DND-41 (cell line): ENCODE measurements around the gene ATP2B1.

ENCODE experiments used
- ATAC-seq: fragments of 200-7000 bp; cut with Tn5 transposase; 3 replicates; pipeline ENCODE4 v1.9.1; 2021; ENCODE audit warnings: low read depth; ENCODE audit not compliant: insufficient read depth
- DNase-seq: peaks from one replicate; pipeline ENCODE4 v3.0.0-alpha.2; 2020
- H2AFZ ChIP-seq: 2 replicates; pipeline ENCODE4 v1.6.0; 2012; ENCODE audit warnings: low read depth, low read length
- H3K27ac ChIP-seq: 2 replicates; pipeline ENCODE4 v1.5.1; 2012; ENCODE audit warnings: low read length, inconsistent platforms
- H3K27me3 ChIP-seq: fragments of 200-600 bp; sonication (generic); 2 replicates; pipeline ENCODE4 v1.6.0; 2012; ENCODE audit warnings: low read length, mild to moderate bottlenecking, inconsistent platforms; ENCODE audit not compliant: insufficient read depth, poor library complexity
- H3K36me3 ChIP-seq: 2 replicates; pipeline ENCODE4 v1.5.1; 2012; ENCODE audit warnings: low read length, inconsistent platforms; ENCODE audit not compliant: insufficient read depth
- H3K4me1 ChIP-seq: 2 replicates; pipeline ENCODE4 v1.5.1; 2012; ENCODE audit warnings: mild to moderate bottlenecking, low read length; ENCODE audit not compliant: insufficient read depth
- H3K4me2 ChIP-seq: 2 replicates; pipeline ENCODE4 v1.6.0; 2012; ENCODE audit warnings: mild to moderate bottlenecking, moderate library complexity, low read length, inconsistent platforms; ENCODE audit not compliant: insufficient read depth
- H3K4me3 ChIP-seq, 2 experiments: fragments of 200-600 bp in 1 of 2; shearing (Covaris generic) in 1 of 2; 2 replicates each; pipeline ENCODE4 v1.5.1; 2012 to 2016; ENCODE audit warnings: inconsistent platforms in 2 of 2, low read length in 2 of 2, mild to moderate bottlenecking in 2 of 2, low read depth in 1 of 2, moderate library complexity in 1 of 2
- H3K79me2 ChIP-seq: 2 replicates; pipeline ENCODE4 v1.6.0; 2012; ENCODE audit warnings: low read length, inconsistent platforms; ENCODE audit not compliant: insufficient read depth
- H3K9ac ChIP-seq: 2 replicates; pipeline ENCODE4 v1.6.0; 2012; ENCODE audit warnings: low read depth, mild to moderate bottlenecking, inconsistent platforms, low read length, moderate library complexity
- H3K9me3 ChIP-seq: 2 replicates; pipeline ENCODE4 v1.5.1; 2012; ENCODE audit warnings: low read length, moderate library complexity, mild to moderate bottlenecking, inconsistent platforms; ENCODE audit not compliant: insufficient read depth, severe bottlenecking
- H4K20me1 ChIP-seq: 2 replicates; pipeline ENCODE4 v1.6.0; 2012; ENCODE audit warnings: low read length; ENCODE audit not compliant: insufficient read depth
- CTCF ChIP-seq: IDR thresholded peaks from 2 replicates; pipeline ENCODE4 v1.5.1; 2012; ENCODE audit warnings: borderline replicate concordance, low read length, moderate library complexity, mild to moderate bottlenecking; ENCODE audit not compliant: poor library complexity, severe bottlenecking; ENCODE audit errors: extremely low read depth
- EZH2 ChIP-seq: IDR thresholded peaks from 3 replicates; pipeline ENCODE4 v1.6.1; 2012; ENCODE audit warnings: borderline replicate concordance, low read depth, mild to moderate bottlenecking, moderate library complexity, low read length, inconsistent platforms; ENCODE audit not compliant: severe bottlenecking

The ATP2B1 gene

DNA sequence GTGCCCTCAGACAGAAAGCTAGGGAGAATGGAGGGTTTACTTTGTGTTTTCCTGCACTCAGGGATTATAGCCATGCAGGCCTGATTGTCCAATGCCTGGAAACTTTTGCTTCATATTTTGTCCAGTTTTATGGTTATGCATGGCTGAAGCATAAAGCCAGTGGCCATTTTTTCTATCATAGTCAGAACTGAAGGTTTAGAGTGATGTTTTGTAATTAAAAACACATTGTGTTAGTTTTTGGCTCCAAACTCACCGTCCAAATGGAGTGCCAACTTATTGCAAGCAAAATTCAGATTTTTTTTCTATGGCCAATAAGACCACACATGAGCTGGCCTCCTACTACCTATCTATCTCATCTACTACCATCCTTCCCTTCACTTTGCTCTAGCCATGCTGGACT is 40.2 kb upstream of the ATP2B1 start:
- Histone ChIP-seq H3K79me2 (no peaks in the 10 kb centered on the region), H4K20me1 (no peaks in the 10 kb centered on the region), H3K9me3 (no peaks in the 10 kb centered on the region), H3K4me1 (peaks cover 16% of the 10 kb centered on the region), H3K27ac (no peak overlapping the region), H3K4me3 (no peak overlapping the region), H3K9ac (no peak overlapping the region), H3K4me2 (no peak overlapping the region), H3K27me3 (no peaks in the 10 kb centered on the region), H3K36me3 (no peaks in the 10 kb centered on the region), H2AFZ (no peak overlapping the region)
- TF ChIP-seq EZH2 (no peak), CTCF (no peak)
- no peak for ATAC-seq
- DNase-seq = no peak

DNA sequence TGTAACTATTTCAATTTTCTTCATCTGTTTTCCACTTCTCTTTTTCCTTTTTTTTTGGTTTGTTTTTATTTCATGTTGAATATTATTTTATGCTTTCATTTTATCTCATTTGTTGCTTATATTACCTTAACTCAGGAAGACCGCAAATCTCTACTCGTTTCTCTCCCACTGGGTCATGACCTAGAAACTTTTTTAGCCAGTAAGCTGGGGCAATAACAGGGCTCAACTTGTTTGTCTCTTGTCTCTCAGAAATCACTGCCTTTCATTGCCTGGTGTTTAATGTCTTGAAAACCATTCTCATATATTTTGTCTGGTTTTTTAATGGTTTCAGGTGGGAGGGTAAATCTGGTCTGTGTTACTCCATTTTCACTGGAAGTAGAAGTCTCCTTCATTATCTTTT is 36.6 kb upstream of the ATP2B1 start:
- Histone ChIP-seq H3K9me3 (peaks cover 6% of the 10 kb centered on the region), H3K36me3 (no peaks in the 10 kb centered on the region), H3K27me3 (no peaks in the 10 kb centered on the region), H3K4me1 (no peaks in the 10 kb centered on the region), H3K4me2 (no peak overlapping the region), H3K79me2 (no peaks in the 10 kb centered on the region), H4K20me1 (no peaks in the 10 kb centered on the region), H3K9ac (no peak overlapping the region), H3K4me3 (no peak overlapping the region), H2AFZ (no peak overlapping the region), H3K27ac (no peak overlapping the region)
- DNase-seq = no peak
- TF ChIP-seq EZH2 = no peak
- TF ChIP-seq CTCF = no peak
- ATAC-seq = no peak

GRCh38 chr12:89742337-89743022 is 33.8 kb upstream of the ATP2B1 start:
- Histone ChIP-seq H3K79me2 (no peaks in the 10 kb centered on the region), H2AFZ (no peak overlapping the region), H3K4me3 (no peak overlapping the region), H3K27ac (no peak overlapping the region), H3K9ac (no peak overlapping the region), H3K27me3 (no peaks in the 10 kb centered on the region), H3K9me3 (peaks cover 6% of the 10 kb centered on the region), H3K4me2 (no peak overlapping the region), H3K36me3 (no peaks in the 10 kb centered on the region), H4K20me1 (no peaks in the 10 kb centered on the region), H3K4me1 (no peaks in the 10 kb centered on the region)
- DNase-seq (no peak), ATAC-seq (no peak)
- no peak for TF ChIP-seq EZH2
- TF ChIP-seq CTCF = no peak
